EH (cell line): Measurements from ENCODE around the gene DIP2C.
"Not testable (repeated sequence)": the region's sequence is repeated elsewhere in the genome, so short reads cannot be mapped to it uniquely, and the experiment has no call there.

ENCODE experiments used
- DNase-seq: peaks from one replicate; pipeline ENCODE4 v3.0.0-alpha.2; 2015; ENCODE audit warnings: low read depth

Gene DIP2C

GRCh38 chr10:657816-658350, 31.6 kb downstream of the DIP2C start:
- DNase-seq: not testable (repeated sequence)

DNA sequence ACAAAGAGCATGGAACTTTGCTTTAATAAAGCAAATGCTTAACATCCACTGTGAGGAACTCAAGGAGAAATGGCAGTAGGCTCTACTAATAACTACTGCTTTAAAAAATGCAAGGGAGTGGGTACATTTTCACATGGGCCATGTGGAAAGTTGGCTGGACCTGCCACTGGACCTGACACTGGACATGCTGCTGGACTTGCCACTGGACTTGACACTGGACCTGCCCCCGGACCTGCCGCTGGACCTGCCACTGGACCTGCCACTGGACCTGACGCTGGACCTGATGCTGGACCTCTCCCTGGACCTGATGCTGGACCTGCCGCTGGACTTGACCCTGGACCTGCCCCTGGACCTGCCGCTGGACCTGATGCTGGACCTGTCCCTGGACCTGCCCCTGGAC, 32.6 kb downstream of the DIP2C start:
- DNase-seq: no peak

DNA sequence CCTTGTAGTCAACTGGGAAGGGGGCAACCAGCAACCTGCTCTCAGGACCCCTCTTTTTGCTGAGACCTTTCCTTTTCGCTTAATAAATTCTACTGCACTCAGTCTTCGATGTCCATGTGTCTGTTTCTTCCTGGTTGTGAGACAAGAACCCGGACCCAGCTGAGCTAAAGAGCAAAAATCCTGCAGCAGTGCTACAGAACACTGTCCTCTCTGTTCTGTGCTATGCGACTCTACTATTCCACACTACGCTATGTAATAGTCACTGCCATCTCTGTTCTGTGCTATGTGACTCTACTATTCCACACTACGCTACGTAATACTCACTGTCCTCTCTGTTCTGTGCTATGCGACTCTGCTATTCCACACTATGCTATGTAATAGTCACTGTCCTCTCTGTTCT, 34.3 kb downstream of the DIP2C start:
- no peak for DNase-seq

DNA sequence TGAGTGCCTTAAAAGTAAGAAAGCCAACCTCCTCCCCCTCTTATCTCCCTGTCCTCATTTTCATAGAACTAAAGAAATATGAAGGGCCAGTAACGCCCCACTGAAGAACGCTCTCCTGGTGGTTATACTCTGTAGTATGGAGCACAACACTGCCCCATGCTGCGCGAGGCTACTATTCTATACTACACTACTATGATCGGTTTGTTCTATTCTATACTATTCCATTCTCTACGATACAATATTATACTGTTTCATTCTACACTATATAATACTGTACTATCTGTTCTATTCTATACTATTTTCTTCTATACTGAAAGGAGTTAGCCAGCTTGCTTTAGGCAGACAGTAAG, 34.8 kb downstream of the DIP2C start:
- DNase-seq: no peak

- DNase-seq: no peak
Observed at GRCh38 chr10:653991-654646, 35.3 kb downstream of the DIP2C start.

DNA sequence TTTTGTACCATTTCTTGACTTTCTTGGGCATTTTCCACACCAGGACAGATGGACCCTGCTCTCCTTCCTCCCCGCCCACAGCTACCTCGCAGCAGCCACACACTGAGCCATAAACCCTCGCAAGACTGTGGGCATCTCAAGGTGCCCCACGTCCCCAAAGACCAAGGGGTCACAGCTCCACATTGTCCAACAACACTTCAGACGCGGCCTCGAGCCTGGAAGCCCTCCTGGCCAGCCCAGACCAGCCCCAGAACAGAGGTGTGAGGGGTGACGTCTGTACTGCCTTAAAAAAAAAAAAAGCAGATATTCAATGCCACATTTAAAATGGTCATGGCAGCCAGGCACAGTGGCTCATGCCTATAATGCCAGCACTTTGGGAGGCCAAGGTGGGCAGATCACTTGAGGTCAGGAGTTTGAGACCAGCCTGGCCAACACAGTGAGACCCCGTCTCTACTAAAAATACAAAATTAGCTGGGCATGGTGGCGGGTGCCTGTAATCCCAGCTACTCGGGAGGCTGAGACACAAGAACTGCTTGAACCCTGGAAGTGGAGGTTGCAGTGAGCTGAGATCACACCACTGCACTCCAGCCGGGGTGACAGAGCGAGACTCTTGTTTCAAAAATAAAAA, 36.5 kb downstream of the DIP2C start:
- DNase-seq: not testable (repeated sequence)

- DNase-seq: no peak
Observed at GRCh38 chr10:652233-652632, 37.2 kb downstream of the DIP2C start.

DNA sequence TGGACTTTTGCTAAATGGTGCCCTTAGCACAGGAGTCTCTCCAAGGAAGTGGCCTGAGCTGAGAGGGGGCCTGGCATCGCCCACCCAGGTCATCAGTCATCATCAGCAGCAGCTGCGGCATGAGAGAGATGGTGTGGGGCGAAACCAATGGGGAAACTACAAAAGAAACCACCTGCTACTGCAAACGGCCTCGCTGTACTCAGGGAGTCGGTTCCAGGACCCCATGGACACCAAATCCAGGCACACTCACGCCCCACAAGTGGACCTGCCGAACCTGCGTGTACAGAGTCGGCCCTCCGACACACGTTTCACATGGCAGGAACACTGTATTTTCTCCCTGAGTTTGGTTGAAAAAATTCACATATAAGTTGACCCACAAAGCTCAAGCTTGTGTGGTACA, 37.8 kb downstream of the DIP2C start:
- DNase-seq: no peak

DNA sequence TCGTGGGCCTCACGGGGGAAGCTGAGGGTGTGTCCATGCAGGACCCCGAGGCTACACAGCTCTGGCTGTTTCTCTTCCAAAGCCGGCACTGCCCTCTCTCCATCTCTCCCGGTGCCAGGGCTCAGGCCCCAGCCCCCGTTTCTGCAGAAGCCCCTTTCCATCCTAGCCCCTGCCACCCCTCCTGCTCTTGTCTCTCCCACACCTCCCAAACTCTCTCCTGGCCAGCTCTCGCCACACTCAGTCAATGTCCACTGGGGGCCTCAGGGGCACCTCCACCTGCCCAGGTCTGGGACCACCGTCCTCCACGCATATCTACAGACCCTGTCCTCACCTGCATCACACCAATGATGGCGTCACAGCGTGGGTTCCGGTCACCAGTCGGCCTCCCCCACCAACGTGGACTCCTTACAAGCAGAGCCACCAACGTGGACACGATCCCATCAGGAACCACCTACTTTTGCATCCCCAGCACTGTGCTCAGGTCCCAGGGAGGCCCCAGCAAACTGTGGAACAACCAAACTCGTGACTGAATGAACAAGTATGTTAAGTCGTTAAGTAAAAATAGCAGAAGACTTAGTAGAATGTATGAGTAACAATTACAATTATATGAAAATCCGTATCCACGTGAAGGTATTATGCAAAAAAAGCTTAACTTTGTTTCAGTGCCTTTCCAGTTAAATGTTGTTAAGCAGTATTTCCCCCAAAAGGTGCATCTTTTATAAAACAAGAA, 38.4 kb downstream of the DIP2C start:
- DNase-seq: peak; percentile 84

DNA sequence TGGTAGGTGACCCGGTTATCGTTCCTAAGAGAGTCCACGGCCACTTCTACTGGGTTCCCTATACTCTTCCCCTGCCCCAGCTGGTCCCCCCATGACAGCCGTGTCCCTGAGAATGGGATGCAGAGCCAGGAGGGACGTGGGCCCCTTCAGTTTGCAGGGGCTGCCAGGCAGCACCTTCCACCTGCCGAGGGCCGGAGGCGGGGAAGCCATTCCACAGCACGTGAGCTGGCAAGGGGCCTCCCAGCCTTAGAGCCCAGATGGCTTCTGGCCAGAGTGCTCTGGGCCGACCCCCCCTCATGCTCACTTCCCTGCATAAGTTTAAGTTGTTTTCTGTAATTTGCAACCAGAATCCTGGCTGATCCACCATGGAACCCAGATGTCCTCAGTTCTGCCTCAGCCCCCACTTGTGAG, 39.0 kb downstream of the DIP2C start:
- no peak for DNase-seq

- peak; percentile 11 for DNase-seq
Observed at GRCh38 chr10:649798-650440, 39.5 kb downstream of the DIP2C start.

DNA sequence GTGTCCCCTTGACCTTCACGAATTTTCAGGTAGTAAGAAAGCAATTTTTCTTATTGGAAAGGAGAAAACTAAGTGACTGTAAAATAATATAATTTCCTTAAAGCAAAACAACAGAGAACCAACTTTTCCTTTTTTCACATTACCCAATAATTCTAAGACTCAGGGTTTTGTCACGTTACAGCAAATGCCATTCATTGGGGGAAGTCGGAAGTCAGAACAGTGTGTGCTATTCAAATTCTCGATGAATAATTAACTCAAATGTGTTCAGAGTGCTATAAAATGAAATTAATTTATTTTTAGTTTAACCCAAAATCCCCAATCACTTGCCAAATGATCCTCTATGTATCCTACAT, 40.0 kb downstream of the DIP2C start:
- DNase-seq: no peak

DNA sequence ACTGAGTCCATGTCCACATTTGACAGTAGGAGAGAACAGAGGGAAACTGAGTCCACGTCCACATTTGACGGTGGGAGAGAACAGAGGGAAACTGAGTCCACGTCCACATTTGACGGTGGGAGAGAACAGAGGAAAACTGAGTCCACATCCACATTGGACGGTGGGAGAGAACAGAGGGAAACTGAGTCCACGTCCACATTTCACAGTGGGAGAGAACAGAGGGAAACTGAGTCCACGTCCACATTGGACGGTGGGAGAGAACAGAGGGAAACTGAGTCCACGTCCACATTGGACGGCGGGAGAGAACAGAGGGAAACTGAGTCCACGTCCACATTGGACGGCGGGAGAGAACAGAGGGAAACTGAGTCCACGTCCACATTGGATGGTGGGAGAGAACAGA, 42.4 kb downstream of the DIP2C start:
- DNase-seq: not testable (repeated sequence)

DNA sequence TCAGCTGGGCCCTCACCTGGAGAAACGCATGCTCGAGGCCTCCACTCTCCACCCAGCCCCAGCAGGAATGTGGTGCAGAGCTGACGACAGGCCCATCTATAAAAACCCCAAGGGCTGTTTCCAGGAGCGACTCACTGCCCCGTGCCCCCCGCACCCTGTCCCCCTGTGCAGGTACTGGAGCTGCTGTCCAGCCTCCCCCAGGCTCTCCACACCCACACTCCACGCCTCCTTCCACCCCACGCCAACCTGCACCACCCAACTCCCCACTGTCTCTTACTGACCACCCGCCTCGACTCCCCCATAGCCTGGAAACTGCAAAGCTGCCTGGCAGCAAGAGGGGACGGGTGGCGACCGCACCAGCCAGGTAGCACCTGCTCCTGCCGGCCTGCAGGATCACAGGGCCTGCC, 43.3 kb downstream of the DIP2C start:
- DNase-seq: no peak

- no peak for DNase-seq
Observed at GRCh38 chr10:644943-645334, 44.5 kb downstream of the DIP2C start.

GRCh38 chr10:644076-644942, 45.2 kb downstream of the DIP2C start:
- DNase-seq: no peak

DNA sequence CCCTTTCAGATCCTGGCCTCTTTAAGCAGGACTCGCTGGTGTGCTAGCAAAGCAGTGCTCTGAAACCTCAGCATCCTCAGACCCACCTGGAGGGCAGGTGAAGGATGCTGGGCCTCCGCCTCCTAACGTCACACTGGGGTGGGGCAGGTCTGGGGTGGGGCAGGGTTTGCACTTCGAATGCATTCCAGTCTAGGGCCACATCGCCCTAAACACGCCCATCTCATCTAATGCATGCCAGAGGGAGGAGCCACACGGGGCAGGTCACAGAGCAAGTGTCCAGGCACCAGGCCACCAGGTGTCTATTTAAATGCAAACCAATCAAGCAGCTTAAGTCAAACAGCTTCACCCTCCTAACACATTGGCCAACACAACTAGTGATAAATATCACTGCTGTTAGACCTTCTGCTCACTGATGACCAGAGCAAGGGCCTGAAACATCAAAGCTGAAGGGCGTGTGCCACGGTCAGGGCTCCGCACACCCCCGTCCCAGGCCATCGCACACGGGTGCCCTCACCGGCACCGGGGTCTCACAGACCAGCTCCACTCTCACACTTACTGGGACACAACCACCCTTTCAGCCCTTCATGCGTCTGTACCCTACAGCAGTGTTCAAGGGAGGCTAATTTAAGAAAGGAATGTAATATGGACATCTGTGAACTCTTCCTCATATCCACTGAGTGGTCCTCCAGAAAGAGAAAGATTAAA, 47.1 kb downstream of the DIP2C start:
- DNase-seq: no peak

GRCh38 chr10:641149-642010, 48.1 kb downstream of the DIP2C start:
- no peak for DNase-seq

- no peak for DNase-seq
Observed at GRCh38 chr10:640673-641045, 48.8 kb downstream of the DIP2C start.
